Measurements from ENCODE around the gene CEP120.

DNA sequence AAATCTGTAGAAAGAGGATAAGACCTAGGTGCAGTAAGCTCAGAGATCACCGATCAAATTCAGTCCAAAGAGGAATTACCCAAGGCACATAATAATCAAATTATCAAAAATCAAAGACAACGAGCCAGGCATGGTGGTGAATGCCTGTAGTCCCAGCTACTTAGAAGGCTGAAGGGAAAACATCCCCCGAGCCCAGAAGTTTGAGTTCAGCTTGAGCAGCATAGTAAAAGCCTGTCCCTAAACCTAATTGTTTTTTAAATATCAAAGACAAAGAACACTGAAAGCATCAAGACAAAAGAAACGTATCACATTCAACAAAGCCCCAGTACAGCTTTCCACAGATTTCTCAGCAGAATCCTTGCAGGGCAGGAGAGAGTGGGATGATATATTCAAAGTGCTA is 122.9 kb downstream of the CEP120 start:
- no peak for TF ChIP-seq POLR2AphosphoS5 (IDR thresholded peaks at IDR 0.05)
- TF ChIP-seq, protein P1, sequence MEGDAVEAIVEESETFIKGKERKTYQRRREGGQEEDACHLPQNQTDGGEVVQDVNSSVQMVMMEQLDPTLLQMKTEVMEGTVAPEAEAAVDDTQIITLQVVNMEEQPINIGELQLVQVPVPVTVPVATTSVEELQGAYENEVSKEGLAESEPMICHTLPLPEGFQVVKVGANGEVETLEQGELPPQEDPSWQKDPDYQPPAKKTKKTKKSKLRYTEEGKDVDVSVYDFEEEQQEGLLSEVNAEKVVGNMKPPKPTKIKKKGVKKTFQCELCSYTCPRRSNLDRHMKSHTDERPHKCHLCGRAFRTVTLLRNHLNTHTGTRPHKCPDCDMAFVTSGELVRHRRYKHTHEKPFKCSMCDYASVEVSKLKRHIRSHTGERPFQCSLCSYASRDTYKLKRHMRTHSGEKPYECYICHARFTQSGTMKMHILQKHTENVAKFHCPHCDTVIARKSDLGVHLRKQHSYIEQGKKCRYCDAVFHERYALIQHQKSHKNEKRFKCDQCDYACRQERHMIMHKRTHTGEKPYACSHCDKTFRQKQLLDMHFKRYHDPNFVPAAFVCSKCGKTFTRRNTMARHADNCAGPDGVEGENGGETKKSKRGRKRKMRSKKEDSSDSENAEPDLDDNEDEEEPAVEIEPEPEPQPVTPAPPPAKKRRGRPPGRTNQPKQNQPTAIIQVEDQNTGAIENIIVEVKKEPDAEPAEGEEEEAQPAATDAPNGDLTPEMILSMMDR (IDR thresholded peaks at IDR 0.05 in 8 of 11, conservative IDR thresholded peaks at IDR 0.05 in 3 of 11) = no peak
- no peak for TF ChIP-seq POLR2A (IDR thresholded peaks at IDR 0.05)
